HepG2 (cell line): ENCODE data around the gene S100A10. TPM values are rescaled to one million over a fixed set of nuclear protein-coding genes. Genes with fewer than 3 reads are reported as not detected.

ENCODE experiments used
- ATF1 ChIP-seq: IDR thresholded peaks from 2 replicates; pipeline ENCODE4 v1.6.1; 2016; ENCODE audit warnings: mild to moderate bottlenecking, control low read depth
- CCAR2 ChIP-seq: fragments of 200-400 bp; formaldehyde crosslinking; optimal IDR thresholded peaks from 2 replicates; pipeline ENCODE3; 2018; ENCODE audit warnings: low read depth, mild to moderate bottlenecking, low read length, moderate library complexity
- CREB1 ChIP-seq, 2 experiments: fragments of 450-650 bp in 1 of 2; IDR thresholded peaks; 2 replicates each; pipeline ENCODE4 v1.6.1; 2016 to 2017; ENCODE audit warnings: control low read depth in 1 of 2, mild to moderate bottlenecking in 1 of 2, missing compliant biosample characterization in 1 of 2, missing genetic modification characterization in 1 of 2
- CREBL2 ChIP-seq: sonication (generic); formaldehyde crosslinking; IDR thresholded peaks from 2 replicates; pipeline ENCODE4 v1.8.1; 2023; ENCODE audit warnings: missing genetic modification reagents, mild to moderate bottlenecking, borderline replicate concordance
- ETS1 ChIP-seq: sonication (generic); formaldehyde crosslinking; IDR thresholded peaks from 2 replicates; pipeline ENCODE4 v1.4.0; 2020; ENCODE audit warnings: missing genetic modification reagents
- FOXA1 ChIP-seq, 2 experiments: fragments of 450-650 bp in 1 of 2; sonication (generic) in 1 of 2; formaldehyde crosslinking in 1 of 2; IDR thresholded peaks; 2 replicates each; pipeline versions ENCODE4 v1.4.0 to v1.6.1; 2016 to 2020; ENCODE audit warnings: missing genetic modification reagents in 1 of 2
- GPBP1L1 ChIP-seq: sonication (generic); formaldehyde crosslinking; IDR thresholded peaks from 2 replicates; pipeline ENCODE4 v1.5.0; 2020; ENCODE audit warnings: mild to moderate bottlenecking, missing genetic modification reagents
- HNRNPH1 ChIP-seq: fragments of 200-400 bp; formaldehyde crosslinking; optimal IDR thresholded peaks from 2 replicates; pipeline ENCODE3; 2017; ENCODE audit warnings: mild to moderate bottlenecking, low read depth, low read length
- HNRNPK ChIP-seq: fragments of 200-400 bp; formaldehyde crosslinking; IDR thresholded peaks from 2 replicates; pipeline ENCODE4 v1.6.1; 2018; ENCODE audit warnings: low read length, low read depth, moderate library complexity, mild to moderate bottlenecking; ENCODE audit not compliant: poor library complexity, severe bottlenecking
- IRF2 ChIP-seq: IDR thresholded peaks from 2 replicates; pipeline ENCODE4 v1.6.1; 2018; ENCODE audit warnings: missing genetic modification reagents, missing compliant biosample characterization
- MYC ChIP-seq: sonication (generic); formaldehyde crosslinking; IDR thresholded peaks from 2 replicates; pipeline ENCODE4 v1.9.0; 2021; ENCODE audit warnings: missing genetic modification reagents, borderline replicate concordance
- NCOA2 ChIP-seq: sonication (generic); formaldehyde crosslinking; IDR thresholded peaks from 2 replicates; pipeline ENCODE4 v1.8.0; 2022; ENCODE audit warnings: inconsistent platforms
- NR3C1 ChIP-seq: sonication (generic); formaldehyde crosslinking; IDR thresholded peaks from 2 replicates; pipeline ENCODE4 v1.4.0; 2020; ENCODE audit warnings: missing genetic modification reagents
- POGZ ChIP-seq: sonication (generic); formaldehyde crosslinking; IDR thresholded peaks from 2 replicates; pipeline ENCODE4 v1.4.0; 2020; ENCODE audit warnings: mild to moderate bottlenecking, missing genetic modification reagents
- SIX4 ChIP-seq: sonication (generic); formaldehyde crosslinking; IDR thresholded peaks from 2 replicates; pipeline ENCODE4 v1.4.0; 2020; ENCODE audit warnings: missing genetic modification reagents
- SMAD1 ChIP-seq: sonication (generic); formaldehyde crosslinking; IDR thresholded peaks from 2 replicates; pipeline ENCODE4 v1.4.0; 2020; ENCODE audit warnings: missing genetic modification reagents, low read depth, mild to moderate bottlenecking, borderline replicate concordance
- SNAPC5 ChIP-seq: sonication (generic); formaldehyde crosslinking; IDR thresholded peaks from 2 replicates; pipeline ENCODE4 v1.8.1; 2023; ENCODE audit warnings: mild to moderate bottlenecking, missing genetic modification reagents, borderline replicate concordance
- TMF1 ChIP-seq: sonication (generic); formaldehyde crosslinking; IDR thresholded peaks from 2 replicates; pipeline ENCODE4 v1.8.1; 2022; ENCODE audit warnings: low read depth, missing genetic modification reagents
- YEATS2 ChIP-seq: sonication (generic); formaldehyde crosslinking; IDR thresholded peaks from 2 replicates; pipeline ENCODE4 v1.4.0; 2020; ENCODE audit warnings: missing genetic modification reagents, borderline replicate concordance
- ZBTB8A ChIP-seq: sonication (generic); formaldehyde crosslinking; IDR thresholded peaks from 2 replicates; pipeline ENCODE4 v1.4.0; 2020; ENCODE audit warnings: mild to moderate bottlenecking, low read depth, missing genetic modification reagents, borderline replicate concordance
- ZMYM4 ChIP-seq: sonication (generic); formaldehyde crosslinking; IDR thresholded peaks from 2 replicates; pipeline ENCODE4 v1.8.1; 2023; ENCODE audit warnings: mild to moderate bottlenecking, missing genetic modification reagents
- ZNF331 ChIP-seq: sonication (generic); formaldehyde crosslinking; IDR thresholded peaks from 2 replicates; pipeline ENCODE4 v1.4.0; 2020; ENCODE audit warnings: missing genetic modification reagents
- ZNF530 ChIP-seq: sonication (generic); formaldehyde crosslinking; IDR thresholded peaks from 2 replicates; pipeline ENCODE4 v1.5.0; 2020; ENCODE audit warnings: low read depth, mild to moderate bottlenecking, missing genetic modification reagents
- ZNF768 ChIP-seq: sonication (generic); formaldehyde crosslinking; IDR thresholded peaks from 2 replicates; pipeline ENCODE4 v1.4.0; 2020; ENCODE audit warnings: missing genetic modification reagents
- ZNF773 ChIP-seq: sonication (generic); formaldehyde crosslinking; IDR thresholded peaks from 2 replicates; pipeline ENCODE4 v1.4.0; 2020; ENCODE audit warnings: missing genetic modification reagents, borderline replicate concordance
- ZNF784 ChIP-seq: sonication (generic); formaldehyde crosslinking; IDR thresholded peaks from 2 replicates; pipeline ENCODE4 v1.5.1; 2020; ENCODE audit warnings: missing genetic modification reagents, mild to moderate bottlenecking, borderline replicate concordance
- ZNF788 ChIP-seq: sonication (generic); formaldehyde crosslinking; IDR thresholded peaks from 2 replicates; pipeline ENCODE4 v1.5.0; 2020; ENCODE audit warnings: mild to moderate bottlenecking, missing genetic modification reagents, borderline replicate concordance
- polyA plus RNA-seq, 8 experiments: library from polyadenylated mRNA; depleted of rRNA in 3 of 8; stranded (reverse) in 7 of 8; unstranded in 1 of 8; fragments of >200 nt; fragmentation: Illumina TruSeq in 4 of 8; extraction: Trizol in 4 of 8; gene quantifications; 2 replicates each; pipeline versions ENCODE4 v1.2.1 to v1.2.3, GENCODE V29; 2011 to 2016; ENCODE audit warnings: low read depth in 4 of 8, missing spikeins in 1 of 8, mixed read lengths in 1 of 8; ENCODE audit not compliant: insufficient read depth in 1 of 8
- total RNA-seq, 5 experiments: library from RNA; depleted of rRNA; stranded (reverse); fragments of >200 nt; fragmentation: Illumina TruSeq; extraction: Trizol; gene quantifications; 2 replicates each; pipeline ENCODE4 v1.2.3, GENCODE V29; 2016; ENCODE audit warnings: low read depth in 1 of 5

Gene S100A10
- total and polyA plus RNA-seq, 2 of the 13 experiments (the other 11 are each of a cell fraction or from before 2014, with no cell fraction given), result 16.8 to 28.7 TPM

- TF ChIP-seq SIX4 (CRISPR knock-in tag), result no peak
- no peak for TF ChIP-seq ZNF788 (CRISPR knock-in tag)
- no peak for TF ChIP-seq POGZ (CRISPR knock-in tag)
- TF ChIP-seq SNAPC5 (CRISPR knock-in tag), result no peak
- no peak for TF ChIP-seq ZNF784 (CRISPR knock-in tag)
- no peak for TF ChIP-seq ZMYM4 (CRISPR knock-in tag)
- no peak for TF ChIP-seq CREB1 (IDR thresholded peaks at IDR 0.05)
- no peak; the same call in 1 of the 2 replicates for TF ChIP-seq CREB1 (CRISPR knock-in tag; IDR thresholded peaks at IDR 0.05)
- no peak for TF ChIP-seq CREBL2
- TF ChIP-seq ZNF530 (CRISPR knock-in tag), result no peak
- TF ChIP-seq ZNF773 (CRISPR knock-in tag), result no peak
- 0 out of 2 replicates have a peak, but pooled peaks have one; percentile 23 for TF ChIP-seq IRF2 (CRISPR knock-in tag)
- TF ChIP-seq ZBTB8A (CRISPR knock-in tag), result no peak
- TF ChIP-seq CCAR2, result no peak
- TF ChIP-seq TMF1, result no peak
- TF ChIP-seq ZNF768 (CRISPR knock-in tag), result peak; percentile 55; the same call in 1 of the 2 replicates
- TF ChIP-seq ZNF331 (CRISPR knock-in tag), result 0 out of 2 replicates have a peak, but pooled peaks have one; percentile 36
- TF ChIP-seq ETS1 (CRISPR knock-in tag), result no peak
- TF ChIP-seq NR3C1 (CRISPR knock-in tag), result no peak
- TF ChIP-seq GPBP1L1, result no peak
- TF ChIP-seq ATF1 (CRISPR knock-in tag), result no peak
- TF ChIP-seq MYC, result no peak
- no peak for TF ChIP-seq NCOA2 (CRISPR knock-in tag)
- TF ChIP-seq FOXA1 (IDR thresholded peaks at IDR 0.05), result no peak
- no peak for TF ChIP-seq FOXA1 (CRISPR knock-in tag; IDR thresholded peaks at IDR 0.05)
- no peak for TF ChIP-seq HNRNPH1
- TF ChIP-seq SMAD1 (CRISPR knock-in tag), result no peak
- no peak for TF ChIP-seq HNRNPK
- TF ChIP-seq YEATS2 (CRISPR knock-in tag), result no peak
These were observed 18.2 kb downstream of the S100A10 start (continued) for GRCh38 chr1:151975311-151976014.
